WTC11 (cell line): ENCODE measurements around the gene ARHGAP15. TPM values are rescaled to one million over a fixed set of nuclear protein-coding genes. Genes with fewer than 3 reads are reported as not detected.

ENCODE experiments used
- ATAC-seq: fragments of 200-7000 bp; cut with Tn5 transposase; 2 replicates; pipeline ENCODE4 v1.10.0; 2021; ENCODE audit warnings: mild to moderate bottlenecking, moderate library complexity
- CTCF ChIA-PET: fragments of 300-600 bp; sonication (Branson Sonifier 250); formaldehyde crosslinking; loops from one replicate; lab custom pipeline; 2021; ENCODE audit warnings: antibody characterized with exemption; lab: Charles Lee
- POLR2A ChIA-PET: fragments of 350-600 bp; sonication (Branson Sonifier 250); formaldehyde crosslinking; loops from one replicate; lab custom pipeline; 2021; ENCODE audit warnings: antibody characterized with exemption; lab: Charles Lee
- DNase-seq: peaks from one replicate; pipeline ENCODE4 v3.0.0; 2021; ENCODE audit warnings: low spot score
- H3K27ac Mint-ChIP-seq: 2 replicates; pipeline ENCODE4 v1.8.0; 2021; ENCODE audit warnings: mixed read lengths
- H3K27me3 Mint-ChIP-seq: 2 replicates; pipeline ENCODE4 v1.8.0; 2021; ENCODE audit warnings: low read depth, mild to moderate bottlenecking, moderate library complexity, mixed read lengths
- H3K36me3 Mint-ChIP-seq: 2 replicates; pipeline ENCODE4 v1.8.0; 2021; ENCODE audit warnings: mixed read lengths
- H3K4me1 Mint-ChIP-seq: 2 replicates; pipeline ENCODE4 v1.8.0; 2022; ENCODE audit warnings: mixed read lengths
- H3K4me3 Mint-ChIP-seq: 2 replicates; pipeline ENCODE4 v1.8.0; 2021; ENCODE audit warnings: mild to moderate bottlenecking, moderate library complexity, mixed read lengths
- H3K9me3 Mint-ChIP-seq: 2 replicates; pipeline ENCODE4 v1.8.0; 2021; ENCODE audit warnings: mixed read lengths
- ATF2 ChIP-seq: sonication (generic); formaldehyde crosslinking; IDR thresholded peaks from 2 replicates; pipeline ENCODE4 v1.8.1; 2022; ENCODE audit warnings: low read depth, missing genetic modification reagents, borderline replicate concordance
- ATF3 ChIP-seq: sonication (generic); formaldehyde crosslinking; conservative IDR thresholded peaks from 2 replicates; pipeline ENCODE4 v1.8.1; 2022; ENCODE audit warnings: mild to moderate bottlenecking, missing genetic modification reagents
- CDX4 ChIP-seq: fragments of 250-450 bp; sonication (Bioruptor Pico); IDR thresholded peaks from 2 replicates; pipeline ENCODE4 v1.9.0; 2021; ENCODE audit warnings: moderate library complexity, mild to moderate bottlenecking, inconsistent platforms, borderline replicate concordance
- E2F1 ChIP-seq: sonication (generic); formaldehyde crosslinking; IDR thresholded peaks from 2 replicates; pipeline ENCODE4 v1.8.0; 2022; ENCODE audit warnings: mild to moderate bottlenecking, missing genetic modification reagents
- E2F5 ChIP-seq: sonication (generic); formaldehyde crosslinking; IDR thresholded peaks from 2 replicates; pipeline ENCODE4 v1.8.1; 2022; ENCODE audit warnings: mild to moderate bottlenecking, moderate library complexity, missing genetic modification reagents
- ETV6 ChIP-seq: sonication (generic); formaldehyde crosslinking; IDR thresholded peaks from 2 replicates; pipeline ENCODE4 v1.8.1; 2022; ENCODE audit warnings: mild to moderate bottlenecking, missing genetic modification reagents
- FOXJ3 ChIP-seq: sonication (generic); formaldehyde crosslinking; IDR thresholded peaks from 2 replicates; pipeline ENCODE4 v1.9.0; 2021; ENCODE audit warnings: missing genetic modification reagents, mild to moderate bottlenecking, borderline replicate concordance
- GTF2I ChIP-seq: fragments of 250-450 bp; sonication (Bioruptor Pico); conservative IDR thresholded peaks from 2 replicates; pipeline ENCODE4 v1.4.0; 2021; ENCODE audit warnings: mild to moderate bottlenecking
- JAZF1 ChIP-seq: fragments of 250-450 bp; sonication (Bioruptor Pico); IDR thresholded peaks from 2 replicates; pipeline ENCODE4 v1.9.0; 2021; ENCODE audit warnings: moderate library complexity, mild to moderate bottlenecking, inconsistent platforms
- KAT7 ChIP-seq: sonication (generic); formaldehyde crosslinking; IDR thresholded peaks from 2 replicates; pipeline ENCODE4 v1.8.1; 2023; ENCODE audit warnings: missing genetic modification reagents, mild to moderate bottlenecking, borderline replicate concordance
- MLX ChIP-seq: sonication (generic); formaldehyde crosslinking; IDR thresholded peaks from 2 replicates; pipeline ENCODE4 v1.8.1; 2023; ENCODE audit warnings: mild to moderate bottlenecking, missing genetic modification reagents, moderate library complexity
- MYBL2 ChIP-seq: sonication (generic); formaldehyde crosslinking; IDR thresholded peaks from 2 replicates; pipeline ENCODE4 v1.8.1; 2023; ENCODE audit warnings: mild to moderate bottlenecking, moderate library complexity, missing genetic modification reagents
- OVOL2 ChIP-seq: fragments of 250-450 bp; sonication (Bioruptor Pico); IDR thresholded peaks from 2 replicates; pipeline ENCODE4 v1.9.0; 2021; ENCODE audit warnings: mild to moderate bottlenecking, borderline replicate concordance
- PREB ChIP-seq: sonication (generic); formaldehyde crosslinking; IDR thresholded peaks from 2 replicates; pipeline ENCODE4 v1.8.1; 2022; ENCODE audit warnings: mild to moderate bottlenecking, missing genetic modification reagents, moderate library complexity, borderline replicate concordance
- SMAD3 ChIP-seq: sonication (generic); formaldehyde crosslinking; IDR thresholded peaks from 2 replicates; pipeline ENCODE4 v1.8.0; 2022; ENCODE audit warnings: missing genetic modification reagents, mild to moderate bottlenecking, borderline replicate concordance
- SP1 ChIP-seq: sonication (generic); formaldehyde crosslinking; conservative IDR thresholded peaks from 2 replicates; pipeline ENCODE4 v1.8.1; 2022; ENCODE audit warnings: missing genetic modification reagents
- TEAD4 ChIP-seq: sonication (generic); formaldehyde crosslinking; IDR thresholded peaks from 2 replicates; pipeline ENCODE4 v1.8.0; 2022; ENCODE audit warnings: mild to moderate bottlenecking, missing genetic modification reagents
- TP53 ChIP-seq: sonication (generic); formaldehyde crosslinking; IDR thresholded peaks from 2 replicates; pipeline ENCODE4 v1.8.1; 2023; ENCODE audit warnings: mild to moderate bottlenecking, missing genetic modification reagents
- USF1 ChIP-seq: sonication (generic); formaldehyde crosslinking; IDR thresholded peaks from 2 replicates; pipeline ENCODE4 v1.8.0; 2022; ENCODE audit warnings: mild to moderate bottlenecking, missing genetic modification reagents
- USF2 ChIP-seq: sonication (generic); formaldehyde crosslinking; IDR thresholded peaks from 2 replicates; pipeline ENCODE4 v1.8.1; 2023; ENCODE audit warnings: mild to moderate bottlenecking, missing genetic modification reagents, moderate library complexity
- ZBTB21 ChIP-seq: sonication (generic); formaldehyde crosslinking; IDR thresholded peaks from 2 replicates; pipeline ENCODE4 v1.8.1; 2023; ENCODE audit warnings: mild to moderate bottlenecking, missing genetic modification reagents, borderline replicate concordance
- ZNF425 ChIP-seq: fragments of 250-450 bp; sonication (Bioruptor Pico); conservative IDR thresholded peaks from 2 replicates; pipeline ENCODE4 v1.9.0; 2021; ENCODE audit warnings: mild to moderate bottlenecking
- total RNA-seq: library from RNA; stranded (reverse); gene quantifications from 3 replicates; pipeline ENCODE4 v1.2.3, GENCODE V29; 2021

The ARHGAP15 gene
- total RNA-seq, 1 experiment from 2014 or later, result 0.28 TPM

GRCh38 chr2:143710196-143710595, 581.0 kb downstream of the ARHGAP15 start (continued):
- TF ChIP-seq JAZF1 (CRISPR knock-in tag) (no peak), SP1 (CRISPR knock-in tag) (no peak), ATF2 (no peak), USF2 (CRISPR knock-in tag) (no peak), ZNF425 (CRISPR knock-in tag) (no peak), FOXJ3 (CRISPR knock-in tag) (no peak), OVOL2 (CRISPR knock-in tag) (no peak), SMAD3 (no peak)

GRCh38 chr2:143710879-143711278, 581.7 kb downstream of the ARHGAP15 start:
- Mint-ChIP-seq H3K27ac (no peak overlapping the region), H3K4me3 (no peak overlapping the region), H3K9me3 (peaks cover 15% of the 10 kb centered on the region), H3K36me3 (peaks cover 13% of the 10 kb centered on the region), H3K27me3 (no peaks in the 10 kb centered on the region), H3K4me1 (no peaks in the 10 kb centered on the region)
- ChIA-PET CTCF (interaction anchor here (0.7 to 1.3 kb wide), 2 partner anchors 22 to 198 kb away, joined by 3 to 4 read pairs; no protein-coding TSS in a partner anchor), POLR2A (no interaction called here)
- ATAC-seq (no peak), DNase-seq (no peak)
- no peak for TF ChIP-seq MYBL2 (CRISPR knock-in tag)
- no peak for TF ChIP-seq PREB
- no peak for TF ChIP-seq JAZF1 (CRISPR knock-in tag)
- TF ChIP-seq E2F5 (CRISPR knock-in tag), result no peak
- no peak for TF ChIP-seq GTF2I
- no peak for TF ChIP-seq FOXJ3 (CRISPR knock-in tag)
- TF ChIP-seq ZNF425 (CRISPR knock-in tag), result no peak
- no peak for TF ChIP-seq ATF3 (CRISPR knock-in tag)
- TF ChIP-seq ZBTB21 (CRISPR knock-in tag), result no peak
- no peak for TF ChIP-seq KAT7
- TF ChIP-seq MLX, result no peak
- no peak for TF ChIP-seq USF1
- no peak for TF ChIP-seq TEAD4
- TF ChIP-seq E2F1 (CRISPR knock-in tag), result no peak
- no peak for TF ChIP-seq CDX4
- no peak for TF ChIP-seq TP53 (CRISPR knock-in tag)
- no peak for TF ChIP-seq ETV6 (CRISPR knock-in tag)
